Measurements from ENCODE around the gene CYTH1.

The CYTH1 gene

GRCh38 chr17:78687125-78687524, 94.9 kb downstream of the CYTH1 start:
- H3K4me1 ChIP-seq (ENCODE audit: insufficient read depth, low read length, severe bottlenecking): no peaks in the 10 kb centered on the region
- no peaks in the 10 kb centered on the region for H3K9me2 ChIP-seq (ENCODE audit: low read depth, low read length)
- H3K9ac ChIP-seq (ENCODE audit: low read length): no peak overlapping the region
- H3K79me2 ChIP-seq (ENCODE audit: insufficient read depth, low read length): no peaks in the 10 kb centered on the region
- no peak overlapping the region for H3K4me2 ChIP-seq (ENCODE audit: low read length)
- no peaks in the 10 kb centered on the region for H3K9me3 ChIP-seq (ENCODE audit: low read length)
- no peaks in the 10 kb centered on the region for H3K36me3 ChIP-seq (ENCODE audit: insufficient read depth, low read length)
- no peak overlapping the region for H2AFZ ChIP-seq (ENCODE audit: low read length)
- no peak for TF ChIP-seq CTCF (IDR thresholded peaks at IDR 0.05; ENCODE audit: low read length)
- no peak for TF ChIP-seq EZH2 (IDR thresholded peaks at IDR 0.05; ENCODE audit: borderline replicate concordance, low read length)
- H4K20me1 ChIP-seq (ENCODE audit: insufficient read depth, low read length): no peaks in the 10 kb centered on the region
- no peaks in the 10 kb centered on the region for H3K27me3 ChIP-seq (ENCODE audit: insufficient read depth, low read length)
- no peaks in the 10 kb centered on the region for H3F3A ChIP-seq (ENCODE audit: insufficient read depth, low read length)
- H3K4me3 ChIP-seq (ENCODE audit: low read depth, low read length, poor library complexity, severe bottlenecking): no peak overlapping the region
- H3K27ac ChIP-seq (ENCODE audit: low read depth, low read length, poor library complexity, severe bottlenecking): no peak overlapping the region

- Histone ChIP-seq H3K27me3 (ENCODE audit: insufficient read depth, low read length) (no peaks in the 10 kb centered on the region), H3F3A (ENCODE audit: insufficient read depth, low read length) (no peaks in the 10 kb centered on the region), H2AFZ (ENCODE audit: low read length) (no peak overlapping the region), H3K9me2 (ENCODE audit: low read depth, low read length) (no peaks in the 10 kb centered on the region), H3K79me2 (ENCODE audit: insufficient read depth, low read length) (no peaks in the 10 kb centered on the region), H3K4me2 (ENCODE audit: low read length) (no peak overlapping the region), H3K9ac (ENCODE audit: low read length) (no peak overlapping the region), H4K20me1 (ENCODE audit: insufficient read depth, low read length) (no peaks in the 10 kb centered on the region), H3K9me3 (ENCODE audit: low read length) (no peaks in the 10 kb centered on the region), H3K27ac (ENCODE audit: low read depth, low read length, poor library complexity, severe bottlenecking) (no peak overlapping the region), H3K4me1 (ENCODE audit: insufficient read depth, low read length, severe bottlenecking) (no peaks in the 10 kb centered on the region), H3K4me3 (ENCODE audit: low read depth, low read length, poor library complexity, severe bottlenecking) (no peak overlapping the region), H3K36me3 (ENCODE audit: insufficient read depth, low read length) (no peaks in the 10 kb centered on the region)
- TF ChIP-seq CTCF (IDR thresholded peaks at IDR 0.05; ENCODE audit: low read length): no peak
- no peak for TF ChIP-seq EZH2 (IDR thresholded peaks at IDR 0.05; ENCODE audit: borderline replicate concordance, low read length)
These were observed 98.0 kb downstream of the CYTH1 start for GRCh38 chr17:78684026-78684425.

GRCh38 chr17:78683408-78683961, 98.6 kb downstream of the CYTH1 start:
- no peak overlapping the region for H3K27ac ChIP-seq (ENCODE audit: low read depth, low read length, poor library complexity, severe bottlenecking)
- no peak overlapping the region for H2AFZ ChIP-seq (ENCODE audit: low read length)
- TF ChIP-seq CTCF (IDR thresholded peaks at IDR 0.05; ENCODE audit: low read length): no peak
- H3K9me3 ChIP-seq (ENCODE audit: low read length): no peaks in the 10 kb centered on the region
- no peaks in the 10 kb centered on the region for H3F3A ChIP-seq (ENCODE audit: insufficient read depth, low read length)
- no peaks in the 10 kb centered on the region for H3K9me2 ChIP-seq (ENCODE audit: low read depth, low read length)
- no peak overlapping the region for H3K9ac ChIP-seq (ENCODE audit: low read length)
- no peaks in the 10 kb centered on the region for H3K4me1 ChIP-seq (ENCODE audit: insufficient read depth, low read length, severe bottlenecking)
- H3K36me3 ChIP-seq (ENCODE audit: insufficient read depth, low read length): no peaks in the 10 kb centered on the region
- H3K79me2 ChIP-seq (ENCODE audit: insufficient read depth, low read length): no peaks in the 10 kb centered on the region
- H3K4me2 ChIP-seq (ENCODE audit: low read length): no peak overlapping the region
- H3K4me3 ChIP-seq (ENCODE audit: low read depth, low read length, poor library complexity, severe bottlenecking): no peak overlapping the region
- no peaks in the 10 kb centered on the region for H4K20me1 ChIP-seq (ENCODE audit: insufficient read depth, low read length)
- no peaks in the 10 kb centered on the region for H3K27me3 ChIP-seq (ENCODE audit: insufficient read depth, low read length)
